ENCODE measurements around the gene CIDEC. TPM values are rescaled to one million over a fixed set of nuclear protein-coding genes. Genes with fewer than 3 reads are reported as not detected.
"Not testable (repeated sequence)": the region's sequence is repeated elsewhere in the genome, so short reads cannot be mapped to it uniquely, and the experiment has no call there.

Gene CIDEC
- total RNA-seq, 1 experiment from 2014 or later, result 0.37 TPM

- Histone ChIP-seq H3K36me3 (ENCODE audit: low read depth) (no peaks in the 10 kb centered on the region), H3K79me2 (ENCODE audit: low read depth) (no peaks in the 10 kb centered on the region), H3K27me3 (ENCODE audit: insufficient read depth, low read depth) (no peaks in the 10 kb centered on the region), H3K4me2 (no peak overlapping the region), H3K4me3 (no peak overlapping the region), H3K27ac (no peak overlapping the region), H3K9me2 (ENCODE audit: insufficient read depth) (no peaks in the 10 kb centered on the region), H3K4me1 (replicated peaks; ENCODE audit: insufficient read depth) (peaks cover 47% of the 10 kb centered on the region), H3K9me3 (ENCODE audit: insufficient read depth, low read depth) (no peaks in the 10 kb centered on the region), H3F3A (ENCODE audit: insufficient read depth, low read depth) (peaks cover 17% of the 10 kb centered on the region), H4K20me1 (ENCODE audit: insufficient read depth) (no peaks in the 10 kb centered on the region), H2AFZ (no peak overlapping the region)
- BruUV-seq (replicated peaks), result no TSS peak
- no peak for DNase-seq
- TF ChIP-seq CTCF (conservative IDR thresholded peaks at IDR 0.05), result no peak
- TF ChIP-seq EZH2 (IDR thresholded peaks at IDR 0.05; ENCODE audit: low read depth), result no peak
- ChIA-PET CTCF (no interaction called here), POLR2A (ENCODE audit: unreplicated experiment) (no interaction called here)
- intact Hi-C loops (cut with micrococcal nuclease; ENCODE audit: unreplicated experiment), result no loop called here
These were observed 12.9 kb downstream of the CIDEC start for GRCh38 chr3:9867106-9867505.

- no peaks in the 10 kb centered on the region for H3K36me3 ChIP-seq (ENCODE audit: low read depth)
- no peak overlapping the region for H2AFZ ChIP-seq
- peaks cover 17% of the 10 kb centered on the region for H3F3A ChIP-seq (ENCODE audit: insufficient read depth, low read depth)
- no peak overlapping the region for H3K4me3 ChIP-seq
- intact Hi-C loops (cut with micrococcal nuclease; ENCODE audit: unreplicated experiment), result no loop called here
- TF ChIP-seq CTCF (conservative IDR thresholded peaks at IDR 0.05) (no peak), EZH2 (IDR thresholded peaks at IDR 0.05; ENCODE audit: low read depth) (no peak)
- ChIA-PET CTCF (interaction anchor here (0.5 kb wide), 1 partner anchor 16 kb away, joined by 10 read pairs; no protein-coding TSS in a partner anchor), POLR2A (ENCODE audit: unreplicated experiment) (no interaction called here)
- H3K4me2 ChIP-seq, result no peak overlapping the region
- H3K9me3 ChIP-seq (ENCODE audit: insufficient read depth, low read depth), result no peaks in the 10 kb centered on the region
- H3K27ac ChIP-seq, result no peak overlapping the region
- H3K79me2 ChIP-seq (ENCODE audit: low read depth), result no peaks in the 10 kb centered on the region
- DNase-seq, result no peak
- H3K9me2 ChIP-seq (ENCODE audit: insufficient read depth), result no peaks in the 10 kb centered on the region
- BruUV-seq (replicated peaks), result no TSS peak
- H4K20me1 ChIP-seq (ENCODE audit: insufficient read depth), result no peaks in the 10 kb centered on the region
- H3K4me1 ChIP-seq (replicated peaks; ENCODE audit: insufficient read depth), result peaks cover 47% of the 10 kb centered on the region
- H3K27me3 ChIP-seq (ENCODE audit: insufficient read depth, low read depth), result no peaks in the 10 kb centered on the region
These were observed 13.4 kb downstream of the CIDEC start for GRCh38 chr3:9866639-9867038.

GRCh38 chr3:9865125-9865637, 14.9 kb downstream of the CIDEC start:
- BruUV-seq (replicated peaks); POLR2A ChIA-PET (ENCODE audit: unreplicated experiment); H3K9me3 ChIP-seq (ENCODE audit: insufficient read depth, low read depth); H3K36me3 ChIP-seq (ENCODE audit: low read depth); H3K9me2 ChIP-seq (ENCODE audit: insufficient read depth); CTCF ChIA-PET; H2AFZ ChIP-seq; H3K27me3 ChIP-seq (ENCODE audit: insufficient read depth, low read depth); H3F3A ChIP-seq (ENCODE audit: insufficient read depth, low read depth); H3K79me2 ChIP-seq (ENCODE audit: low read depth); DNase-seq; intact Hi-C loops (cut with micrococcal nuclease; ENCODE audit: unreplicated experiment); H4K20me1 ChIP-seq (ENCODE audit: insufficient read depth): not testable (repeated sequence)
- Histone ChIP-seq H3K27ac (peak overlapping the region; percentile 64), H3K4me1 (replicated peaks; ENCODE audit: insufficient read depth) (peaks cover 43% of the 10 kb centered on the region), H3K4me2 (peak overlapping the region; percentile 74), H3K4me3 (peak overlapping the region; percentile 39; the same call in 1 of the 2 replicates)

Data from PC-9 (cell line).